ENCODE data around the gene TBC1D2B.

TBC1D2B gene

DNA sequence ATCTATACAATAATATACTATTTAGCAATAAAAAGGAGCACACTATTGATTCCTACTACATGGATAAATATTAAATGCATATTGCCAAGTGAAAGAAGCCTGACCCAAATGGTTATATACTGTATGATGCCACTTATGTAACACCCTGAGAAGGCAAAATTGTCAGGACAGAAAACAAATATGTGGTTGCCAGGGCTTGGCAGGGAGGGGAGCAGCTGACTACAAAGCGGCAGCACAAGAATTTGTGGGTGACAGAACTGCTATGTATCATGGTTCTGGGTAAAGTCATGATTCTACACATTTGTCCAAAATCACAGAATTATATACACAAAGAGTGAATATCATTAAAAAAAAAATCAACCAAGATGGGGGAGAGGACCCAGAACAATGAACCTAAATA, 22.5 kb downstream of the TBC1D2B start:
- DNase-seq (ENCODE audit: low spot score), result no peak

GRCh38 chr15:78054518-78054917, 23.0 kb downstream of the TBC1D2B start:
- no peak for DNase-seq (ENCODE audit: low spot score)

DNA sequence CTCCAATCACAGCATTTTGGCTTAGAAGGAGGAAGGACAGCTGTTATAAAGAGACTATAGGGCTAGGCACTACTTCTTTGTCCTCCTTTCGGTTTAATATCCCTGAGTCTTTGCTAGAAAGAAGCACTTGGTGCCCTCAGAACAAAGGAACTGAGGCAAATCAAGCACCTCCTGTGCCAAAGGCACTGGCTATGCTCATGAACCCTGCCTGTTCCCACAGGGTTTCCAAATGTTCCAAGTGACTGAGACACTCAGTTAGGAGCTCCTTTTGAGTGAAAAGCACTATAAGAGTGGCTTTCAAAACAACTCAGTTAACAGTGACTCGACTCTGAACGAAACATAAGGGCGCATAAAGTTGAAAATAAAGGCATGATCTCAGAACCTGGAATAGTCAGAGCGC, 25.0 kb downstream of the TBC1D2B start:
- DNase-seq (ENCODE audit: low spot score), result no peak

- no peak for DNase-seq (ENCODE audit: low spot score)
Measured at GRCh38 chr15:78052001-78052401, 25.5 kb downstream of the TBC1D2B start.

- no peak for DNase-seq (ENCODE audit: low spot score)
Measured at GRCh38 chr15:78051596-78051995, 25.9 kb downstream of the TBC1D2B start.

DNA sequence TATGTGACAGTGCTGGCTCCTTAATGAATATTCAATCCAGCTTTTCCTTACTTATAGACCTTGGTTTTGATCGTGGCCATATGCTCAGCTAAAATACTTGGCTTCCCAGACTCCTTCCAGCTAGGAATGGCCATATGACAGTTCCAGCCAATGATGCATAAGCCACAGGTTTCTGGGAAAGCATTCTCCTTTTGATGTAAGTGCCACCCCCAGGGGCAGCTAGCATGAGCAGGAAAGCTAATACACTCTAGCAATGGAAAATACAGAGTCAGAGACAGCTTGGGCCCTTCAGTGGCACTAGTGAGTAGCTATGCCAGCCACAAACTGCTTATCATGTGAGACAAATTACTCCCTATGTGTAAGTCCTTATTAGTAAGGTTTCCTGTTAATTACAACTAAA, 26.7 kb downstream of the TBC1D2B start:
- no peak for DNase-seq (ENCODE audit: low spot score)

GRCh38 chr15:78050441-78050809, 27.1 kb downstream of the TBC1D2B start:
- no peak for DNase-seq (ENCODE audit: low spot score)

GRCh38 chr15:78049691-78050440, 27.6 kb downstream of the TBC1D2B start:
- no peak for DNase-seq (ENCODE audit: low spot score)

DNA sequence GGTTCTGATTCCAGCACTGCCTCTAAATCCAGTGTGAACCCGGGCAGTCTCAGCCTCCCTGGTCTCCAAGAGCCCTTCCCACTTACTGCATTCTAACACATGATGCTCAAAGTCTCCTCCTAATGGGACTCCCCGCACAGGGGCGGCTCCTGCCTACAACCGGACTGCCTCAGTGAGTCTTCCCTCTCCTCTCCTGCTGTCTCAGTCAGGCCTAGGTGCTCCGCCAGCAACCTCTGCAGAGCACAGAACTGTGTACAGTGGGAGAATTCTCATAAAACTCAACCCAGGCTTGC, 28.9 kb downstream of the TBC1D2B start:
- DNase-seq (ENCODE audit: low spot score), result no peak

DNA sequence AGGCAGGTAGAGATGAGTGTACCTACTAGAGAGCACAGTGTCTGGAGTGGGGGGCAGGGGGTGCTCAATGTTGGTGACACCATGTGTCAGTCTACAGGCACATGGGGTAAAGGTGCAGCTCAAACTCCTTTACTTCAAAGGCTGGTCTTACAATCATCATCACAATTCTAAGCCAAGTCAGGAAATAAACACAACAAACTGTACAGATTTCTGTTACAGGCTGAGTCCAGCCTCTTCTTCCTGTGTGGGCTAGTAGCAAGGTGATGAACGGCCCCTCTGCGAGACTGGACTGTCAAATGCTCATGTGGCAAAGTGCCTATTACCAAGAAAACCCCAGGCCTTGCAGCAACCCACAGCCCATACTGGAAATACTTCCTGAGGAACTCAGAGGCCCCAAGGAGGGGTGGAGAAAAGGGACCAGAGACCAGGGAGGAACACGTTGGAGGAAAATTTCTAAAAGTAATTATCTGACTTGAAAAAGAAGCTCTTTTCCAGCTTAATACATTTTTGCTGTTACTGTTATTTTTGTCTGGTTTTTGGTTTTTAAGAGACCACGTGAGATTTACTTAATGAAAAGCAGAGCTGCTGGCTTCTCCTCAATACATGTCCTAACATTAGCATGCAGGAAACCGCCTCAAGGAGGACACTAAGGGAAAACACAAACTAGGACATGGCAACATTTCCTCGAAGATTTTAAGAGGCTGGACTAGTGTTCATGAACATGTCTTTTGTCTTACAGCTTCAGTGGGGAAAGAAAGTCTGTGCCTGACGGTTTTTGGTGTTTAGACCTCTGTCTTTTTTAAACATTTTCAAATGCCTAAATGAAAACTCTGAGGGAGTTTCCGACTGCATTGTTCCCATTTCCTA, 29.5 kb downstream of the TBC1D2B start:
- no peak for DNase-seq (ENCODE audit: low spot score)

- no peak for DNase-seq (ENCODE audit: low spot score)
Measured at GRCh38 chr15:78046796-78047341, 30.6 kb downstream of the TBC1D2B start.

DNA sequence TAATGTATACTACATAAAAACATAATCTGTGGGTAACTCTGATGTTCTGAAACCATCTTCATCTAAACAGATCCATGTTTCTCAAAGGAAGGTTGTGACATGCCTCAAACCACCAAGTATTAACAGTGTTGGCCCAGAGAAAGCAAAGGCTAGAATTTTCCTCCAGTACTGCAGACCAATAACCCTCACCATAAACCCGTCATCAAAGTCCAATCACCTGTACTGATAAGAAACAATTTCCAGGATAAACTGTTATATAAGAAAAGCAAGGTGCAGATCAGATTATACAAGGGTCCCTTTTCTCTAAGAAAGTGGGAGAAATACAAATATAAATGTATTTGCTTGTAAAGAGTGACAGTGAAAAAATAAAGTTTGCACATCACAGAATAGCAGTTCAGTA, 32.3 kb downstream of the TBC1D2B start:
- DNase-seq (ENCODE audit: low spot score), result no peak

- no peak for DNase-seq (ENCODE audit: low spot score)
Measured at GRCh38 chr15:78044407-78045155, 32.9 kb downstream of the TBC1D2B start.

DNA sequence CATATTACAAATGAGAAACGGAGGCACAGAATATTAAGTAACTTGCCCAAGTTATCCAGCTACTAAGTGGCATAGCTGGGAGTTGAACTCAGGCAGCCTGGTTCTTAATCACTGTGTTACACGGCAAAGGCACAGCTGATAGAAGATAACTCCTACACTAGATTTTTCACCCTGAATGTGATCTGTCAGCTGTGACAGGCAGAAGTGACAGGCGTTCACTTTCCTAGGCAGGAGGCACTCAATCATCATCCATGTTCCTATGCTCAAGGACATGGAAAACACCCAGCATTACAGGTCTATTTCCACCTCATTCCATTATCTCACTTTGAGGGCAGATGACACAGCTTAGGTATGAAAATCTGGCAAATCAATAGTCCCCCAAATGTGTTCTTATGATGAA, 35.6 kb downstream of the TBC1D2B start:
- no peak for DNase-seq (ENCODE audit: low spot score)

DNA sequence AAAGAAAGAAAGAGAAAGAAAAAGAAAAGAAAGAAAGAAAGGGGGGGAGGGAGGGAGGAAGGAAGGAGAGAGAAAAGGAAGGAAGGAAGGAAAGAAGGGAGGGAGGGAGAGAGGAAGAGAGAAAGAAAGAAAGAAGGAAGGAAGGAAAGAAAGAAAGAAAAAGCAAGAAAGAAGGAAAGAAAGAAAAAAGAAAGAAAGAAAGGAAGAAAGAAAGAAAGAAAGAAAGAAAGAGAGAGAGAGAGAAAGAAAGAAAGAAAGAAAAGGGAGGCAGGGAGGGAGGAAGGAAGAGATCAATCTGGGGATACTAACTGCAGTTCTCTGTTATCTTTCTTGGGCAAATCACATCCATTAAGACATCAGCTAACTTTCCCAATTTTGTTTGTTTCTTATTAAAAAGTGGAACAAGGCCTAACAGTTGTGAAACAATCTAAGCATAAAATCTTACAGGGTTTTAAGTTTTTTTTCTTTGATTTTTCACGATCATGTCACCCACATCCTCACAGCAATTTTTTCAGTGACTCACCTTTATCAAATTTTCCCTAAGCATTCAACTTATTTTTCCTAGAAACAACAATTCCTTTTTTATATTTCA, 36.8 kb downstream of the TBC1D2B start:
- DNase-seq (ENCODE audit: low spot score), result no peak

DNA sequence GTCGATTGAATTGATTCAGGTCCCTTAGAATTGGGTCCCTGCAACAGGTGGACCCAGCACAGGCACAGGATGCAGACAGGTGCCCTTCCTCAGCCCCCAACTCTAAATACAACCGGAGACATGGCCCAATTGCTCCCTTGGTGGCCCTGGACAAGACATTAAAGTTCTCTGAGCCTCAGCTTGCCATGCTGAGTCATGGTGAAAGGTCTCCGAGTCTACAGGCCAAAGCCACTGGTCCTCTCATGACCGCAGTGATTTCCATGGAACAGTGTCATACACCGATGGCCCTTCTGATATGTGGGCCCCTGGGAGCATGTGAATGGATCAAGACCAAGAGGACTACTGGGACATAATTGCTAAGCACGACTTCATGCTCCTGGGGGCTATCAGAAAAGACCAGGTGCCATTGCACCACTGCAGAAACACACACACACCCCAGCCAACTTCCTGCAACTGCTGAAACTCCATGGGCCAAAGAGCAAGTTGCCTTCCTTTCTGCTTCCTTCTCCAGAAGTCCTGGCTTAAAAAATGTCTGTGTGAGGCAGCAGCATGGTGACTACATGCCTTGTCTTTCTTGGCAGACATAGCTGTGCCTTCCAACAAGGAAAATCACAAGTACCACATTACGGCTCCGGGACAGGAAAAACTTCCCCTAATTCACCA, 38.8 kb downstream of the TBC1D2B start:
- DNase-seq (ENCODE audit: low spot score), result no peak

DNA sequence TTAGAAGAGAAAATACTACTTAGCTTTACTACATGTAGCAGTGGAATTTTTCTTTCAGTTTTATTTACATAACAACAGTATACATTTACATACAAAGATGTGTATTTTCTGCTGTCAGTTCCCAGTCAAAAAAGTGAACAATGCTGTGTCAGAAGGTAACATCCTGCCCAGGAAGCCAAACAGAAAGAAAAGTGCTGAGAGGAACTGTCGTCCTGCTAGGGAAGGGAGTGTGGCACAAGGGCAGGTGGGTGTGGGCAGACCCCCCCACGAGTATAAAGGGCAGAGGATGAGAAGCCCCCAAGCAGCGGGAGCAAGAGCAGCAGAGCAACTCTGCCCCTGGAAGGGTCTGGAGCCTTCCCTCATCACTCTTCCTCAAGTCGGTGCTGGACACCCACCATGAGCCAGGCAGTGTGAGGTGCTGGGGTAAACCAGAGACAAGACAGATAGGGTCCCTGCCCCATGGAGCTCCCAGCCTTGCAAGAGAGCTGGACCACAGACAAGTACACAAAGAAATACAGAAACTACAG, 39.7 kb downstream of the TBC1D2B start:
- no peak for DNase-seq (ENCODE audit: low spot score)

DNA sequence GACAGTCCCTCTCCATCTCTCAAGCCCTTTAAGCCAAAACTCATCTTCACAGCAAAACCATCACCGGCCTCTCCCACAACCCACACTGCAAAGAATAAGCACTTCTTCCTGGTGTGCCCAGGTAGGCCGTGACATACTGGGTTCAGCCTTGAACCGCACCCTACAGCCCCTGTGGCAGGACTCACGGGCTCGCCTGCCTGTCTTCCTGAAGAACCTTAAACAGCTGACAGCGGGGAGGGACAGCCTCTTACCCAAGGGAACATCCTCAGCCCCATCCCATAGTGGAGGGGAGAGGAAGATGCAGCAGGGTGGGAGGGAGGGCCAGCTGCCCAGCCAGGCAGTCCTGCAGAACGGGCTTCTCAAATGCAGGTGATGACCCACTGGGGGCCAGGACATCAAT, 40.2 kb downstream of the TBC1D2B start:
- DNase-seq (ENCODE audit: low spot score), result no peak

- no peak for DNase-seq (ENCODE audit: low spot score)
Measured at GRCh38 chr15:78035861-78036476, 41.5 kb downstream of the TBC1D2B start.

DNA sequence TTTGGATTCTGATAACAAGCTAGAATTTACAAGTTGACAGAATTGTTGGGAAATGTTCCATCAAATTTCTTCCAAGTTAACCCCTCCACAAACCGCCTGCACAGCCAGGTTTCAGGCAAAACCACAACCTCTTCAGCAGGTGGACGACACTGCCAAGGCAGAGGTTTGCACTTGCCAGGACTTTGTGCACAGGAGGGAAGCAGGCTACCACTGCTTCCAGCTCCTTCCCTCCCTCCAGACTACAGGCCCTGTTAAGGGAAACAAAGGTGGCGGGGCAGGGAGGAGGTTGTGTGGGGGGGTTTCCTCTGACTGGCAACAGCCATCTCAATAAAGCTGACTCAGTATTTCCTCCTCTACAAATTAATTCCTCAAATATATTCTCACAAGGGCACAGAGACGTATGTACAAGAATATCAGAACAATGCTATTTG, 42.2 kb downstream of the TBC1D2B start:
- DNase-seq (ENCODE audit: low spot score), result no peak

All from ecto neural progenitor cell (in vitro differentiated cells).